DND-41 (cell line): Measurements from ENCODE around the gene NEGR1.

ENCODE experiments used
- ATAC-seq: fragments of 200-7000 bp; cut with Tn5 transposase; 3 replicates; pipeline ENCODE4 v1.9.1; 2021; ENCODE audit warnings: low read depth; ENCODE audit not compliant: insufficient read depth
- DNase-seq: peaks from one replicate; pipeline ENCODE4 v3.0.0-alpha.2; 2020
- H2AFZ ChIP-seq: 2 replicates; pipeline ENCODE4 v1.6.0; 2012; ENCODE audit warnings: low read depth, low read length
- H3K27ac ChIP-seq: 2 replicates; pipeline ENCODE4 v1.5.1; 2012; ENCODE audit warnings: low read length, inconsistent platforms
- H3K27me3 ChIP-seq: fragments of 200-600 bp; sonication (generic); 2 replicates; pipeline ENCODE4 v1.6.0; 2012; ENCODE audit warnings: low read length, mild to moderate bottlenecking, inconsistent platforms; ENCODE audit not compliant: insufficient read depth, poor library complexity
- H3K36me3 ChIP-seq: 2 replicates; pipeline ENCODE4 v1.5.1; 2012; ENCODE audit warnings: low read length, inconsistent platforms; ENCODE audit not compliant: insufficient read depth
- H3K4me1 ChIP-seq: 2 replicates; pipeline ENCODE4 v1.5.1; 2012; ENCODE audit warnings: mild to moderate bottlenecking, low read length; ENCODE audit not compliant: insufficient read depth
- H3K4me2 ChIP-seq: 2 replicates; pipeline ENCODE4 v1.6.0; 2012; ENCODE audit warnings: mild to moderate bottlenecking, moderate library complexity, low read length, inconsistent platforms; ENCODE audit not compliant: insufficient read depth
- H3K4me3 ChIP-seq, 2 experiments: fragments of 200-600 bp in 1 of 2; shearing (Covaris generic) in 1 of 2; 2 replicates each; pipeline ENCODE4 v1.5.1; 2012 to 2016; ENCODE audit warnings: inconsistent platforms in 2 of 2, low read length in 2 of 2, mild to moderate bottlenecking in 2 of 2, low read depth in 1 of 2, moderate library complexity in 1 of 2
- H3K79me2 ChIP-seq: 2 replicates; pipeline ENCODE4 v1.6.0; 2012; ENCODE audit warnings: low read length, inconsistent platforms; ENCODE audit not compliant: insufficient read depth
- H3K9ac ChIP-seq: 2 replicates; pipeline ENCODE4 v1.6.0; 2012; ENCODE audit warnings: low read depth, mild to moderate bottlenecking, inconsistent platforms, low read length, moderate library complexity
- H3K9me3 ChIP-seq: 2 replicates; pipeline ENCODE4 v1.5.1; 2012; ENCODE audit warnings: low read length, moderate library complexity, mild to moderate bottlenecking, inconsistent platforms; ENCODE audit not compliant: insufficient read depth, severe bottlenecking
- H4K20me1 ChIP-seq: 2 replicates; pipeline ENCODE4 v1.6.0; 2012; ENCODE audit warnings: low read length; ENCODE audit not compliant: insufficient read depth
- CTCF ChIP-seq: IDR thresholded peaks from 2 replicates; pipeline ENCODE4 v1.5.1; 2012; ENCODE audit warnings: borderline replicate concordance, low read length, moderate library complexity, mild to moderate bottlenecking; ENCODE audit not compliant: poor library complexity, severe bottlenecking; ENCODE audit errors: extremely low read depth
- EZH2 ChIP-seq: IDR thresholded peaks from 3 replicates; pipeline ENCODE4 v1.6.1; 2012; ENCODE audit warnings: borderline replicate concordance, low read depth, mild to moderate bottlenecking, moderate library complexity, low read length, inconsistent platforms; ENCODE audit not compliant: severe bottlenecking

NEGR1 gene

GRCh38 chr1:71834601-71835441 is 447.5 kb downstream of the NEGR1 start:
- no peak overlapping the region for H3K4me2 ChIP-seq
- no peak overlapping the region for H2AFZ ChIP-seq
- no peak overlapping the region for H3K9ac ChIP-seq
- H3K27me3 ChIP-seq: no peaks in the 10 kb centered on the region
- H3K36me3 ChIP-seq: no peaks in the 10 kb centered on the region
- no peak overlapping the region for H3K4me3 ChIP-seq
- ATAC-seq (no peak), DNase-seq (no peak)
- TF ChIP-seq CTCF (no peak), EZH2 (no peak)
- H3K27ac ChIP-seq: no peak overlapping the region
- no peaks in the 10 kb centered on the region for H4K20me1 ChIP-seq
- no peaks in the 10 kb centered on the region for H3K79me2 ChIP-seq
- 0 out of 2 replicates have a peak, but pooled peaks cover 2% of the 10 kb centered on the region for H3K4me1 ChIP-seq
- no peaks in the 10 kb centered on the region for H3K9me3 ChIP-seq

GRCh38 chr1:71831646-71832045 is 450.7 kb downstream of the NEGR1 start:
- Histone ChIP-seq H4K20me1 (no peaks in the 10 kb centered on the region), H3K9ac (no peak overlapping the region), H3K4me1 (0 out of 2 replicates have a peak, but pooled peaks cover 2% of the 10 kb centered on the region), H3K27ac (no peak overlapping the region), H3K4me2 (no peak overlapping the region), H3K4me3 (no peak overlapping the region), H2AFZ (no peak overlapping the region), H3K9me3 (no peaks in the 10 kb centered on the region), H3K79me2 (no peaks in the 10 kb centered on the region), H3K36me3 (no peaks in the 10 kb centered on the region), H3K27me3 (no peaks in the 10 kb centered on the region)
- no peak for DNase-seq
- ATAC-seq: no peak
- TF ChIP-seq CTCF: no peak
- TF ChIP-seq EZH2: no peak

GRCh38 chr1:71829346-71829745 is 453.0 kb downstream of the NEGR1 start:
- Histone ChIP-seq H4K20me1 (no peaks in the 10 kb centered on the region), H2AFZ (no peak overlapping the region), H3K79me2 (no peaks in the 10 kb centered on the region), H3K27ac (no peak overlapping the region), H3K9ac (no peak overlapping the region), H3K9me3 (no peaks in the 10 kb centered on the region), H3K4me2 (no peak overlapping the region), H3K27me3 (no peaks in the 10 kb centered on the region), H3K36me3 (no peaks in the 10 kb centered on the region), H3K4me3 (no peak overlapping the region), H3K4me1 (0 out of 2 replicates have a peak, but pooled peaks cover 2% of the 10 kb centered on the region)
- ATAC-seq (no peak), DNase-seq (no peak)
- TF ChIP-seq CTCF (no peak), EZH2 (no peak)
